H9 (cell line): Measurements from ENCODE around the gene GPR153. TPM values are rescaled to one million over a fixed set of nuclear protein-coding genes. Genes with fewer than 3 reads are reported as not detected.

Experiments
- DNase-seq: peaks from one replicate; pipeline ENCODE4 v3.0.0-alpha.2; 2017
- H2AFZ ChIP-seq: one replicate; pipeline ENCODE4 v1.6.1; 2013; ENCODE audit warnings: mild to moderate bottlenecking, low read length, control low read depth, moderate library complexity
- H2AK5ac ChIP-seq: 2 replicates; pipeline ENCODE4 v1.6.1; 2013; ENCODE audit warnings: low read length, control low read depth, mixed read lengths; ENCODE audit not compliant: insufficient read length
- H2BK120ac ChIP-seq: one replicate; pipeline ENCODE4 v1.6.1; 2013; ENCODE audit warnings: low read depth, mild to moderate bottlenecking, low read length, control low read depth, inconsistent platforms; ENCODE audit not compliant: poor library complexity, severe bottlenecking
- H2BK12ac ChIP-seq: 2 replicates; pipeline ENCODE4 v1.6.1; 2013; ENCODE audit warnings: low read length, control low read depth, mixed read lengths, low read depth; ENCODE audit not compliant: insufficient read length
- H2BK15ac ChIP-seq: 2 replicates; pipeline ENCODE4 v1.6.1; 2013; ENCODE audit warnings: low read depth, low read length, control low read depth
- H2BK20ac ChIP-seq: one replicate; pipeline ENCODE4 v1.6.1; 2013; ENCODE audit warnings: low read depth, mild to moderate bottlenecking, low read length, control low read depth, inconsistent platforms; ENCODE audit not compliant: poor library complexity, severe bottlenecking
- H2BK5ac ChIP-seq: 2 replicates; pipeline ENCODE4 v1.6.1; 2013; ENCODE audit warnings: low read length, control low read depth, mixed read lengths; ENCODE audit not compliant: insufficient read length
- H3K14ac ChIP-seq: 2 replicates; pipeline ENCODE4 v1.6.1; 2013; ENCODE audit warnings: low read length, control low read depth; ENCODE audit not compliant: insufficient read depth
- H3K18ac ChIP-seq: 2 replicates; pipeline ENCODE4 v1.6.1; 2013; ENCODE audit warnings: low read depth, mild to moderate bottlenecking, mixed read lengths, low read length, control low read depth; ENCODE audit not compliant: insufficient read length
- H3K23ac ChIP-seq: 2 replicates; pipeline ENCODE4 v1.6.1; 2013; ENCODE audit warnings: low read length, control low read depth, mixed read lengths, low read depth; ENCODE audit not compliant: insufficient read length
- H3K23me2 ChIP-seq: 2 replicates; pipeline ENCODE4 v1.6.1; 2013; ENCODE audit warnings: low read depth, mild to moderate bottlenecking, mixed read lengths, low read length, control low read depth; ENCODE audit not compliant: insufficient read length, poor library complexity, severe bottlenecking
- H3K27ac ChIP-seq: 2 replicates; pipeline ENCODE4 v1.5.1; 2013; ENCODE audit warnings: low read length, control low read depth, mixed read lengths, low read depth; ENCODE audit not compliant: insufficient read length
- H3K27me3 ChIP-seq: 2 replicates; pipeline ENCODE4 v1.6.1; 2013; ENCODE audit warnings: low read length, control low read depth, inconsistent platforms; ENCODE audit not compliant: insufficient read depth
- H3K4ac ChIP-seq: 2 replicates; pipeline ENCODE4 v1.6.1; 2013; ENCODE audit warnings: low read depth, mild to moderate bottlenecking, control low read depth, inconsistent platforms, low read length, moderate library complexity
- H3K4me1 ChIP-seq: 2 replicates; pipeline ENCODE4 v1.6.1; 2013; ENCODE audit warnings: low read length, control low read depth, inconsistent platforms; ENCODE audit not compliant: insufficient read depth
- H3K4me2 ChIP-seq: 2 replicates; pipeline ENCODE4 v1.6.1; 2013; ENCODE audit warnings: low read length, control low read depth, mixed read lengths; ENCODE audit not compliant: insufficient read length, insufficient read depth
- H3K56ac ChIP-seq: 2 replicates; pipeline ENCODE4 v1.6.1; 2013; ENCODE audit warnings: low read depth, mild to moderate bottlenecking, mixed read lengths, low read length, control low read depth; ENCODE audit not compliant: insufficient read length
- H3K79me1 ChIP-seq: 2 replicates; pipeline ENCODE4 v1.6.1; 2013; ENCODE audit warnings: low read depth, mild to moderate bottlenecking, moderate library complexity, low read length, control low read depth, inconsistent platforms; ENCODE audit not compliant: insufficient read depth, poor library complexity, severe bottlenecking
- H3K79me2 ChIP-seq: 2 replicates; pipeline ENCODE4 v1.6.1; 2013; ENCODE audit warnings: low read length, control low read depth, inconsistent platforms; ENCODE audit not compliant: insufficient read depth
- H3K9ac ChIP-seq: 2 replicates; pipeline ENCODE4 v1.6.1; 2013; ENCODE audit warnings: low read length, control low read depth, mixed read lengths; ENCODE audit not compliant: insufficient read length; ENCODE audit errors: extremely low read depth
- H3K9me3 ChIP-seq: one replicate; pipeline ENCODE4 v1.6.1; 2013; ENCODE audit warnings: low read depth, low read length, inconsistent platforms; ENCODE audit not compliant: control insufficient read depth
- H3T11ph ChIP-seq: one replicate; pipeline ENCODE4 v1.6.1; 2013; ENCODE audit warnings: mild to moderate bottlenecking, low read length, control low read depth, inconsistent platforms
- H4K20me1 ChIP-seq: one replicate; pipeline ENCODE4 v1.6.1; 2013; ENCODE audit not compliant: control insufficient read depth, insufficient read length, insufficient read depth
- H4K5ac ChIP-seq: 2 replicates; pipeline ENCODE4 v1.6.1; 2013; ENCODE audit warnings: low read depth, mild to moderate bottlenecking, mixed read lengths, low read length, control low read depth; ENCODE audit not compliant: insufficient read length
- H4K8ac ChIP-seq: replicated peaks from 2 replicates; pipeline ENCODE4 v1.6.1; 2013; ENCODE audit warnings: low read length, control low read depth, mixed read lengths, low read depth; ENCODE audit not compliant: insufficient read length
- H4K91ac ChIP-seq: 2 replicates; pipeline ENCODE4 v1.6.1; 2013; ENCODE audit warnings: low read depth, mild to moderate bottlenecking, moderate library complexity, mixed read lengths, low read length, control low read depth; ENCODE audit not compliant: insufficient read length
- H3K27ac Mint-ChIP-seq, 3 experiments: 2 replicates in 2 of 3; 3 replicates in 1 of 3; pipeline ENCODE4 v1.8.0; 2020 to 2021; ENCODE audit warnings: mixed read lengths in 3 of 3, mild to moderate bottlenecking in 1 of 3, moderate library complexity in 1 of 3
- H3K27me3 Mint-ChIP-seq: 2 replicates; pipeline ENCODE4 v1.8.0; 2021; ENCODE audit warnings: low read depth, mild to moderate bottlenecking, moderate library complexity, mixed read lengths
- H3K36me3 Mint-ChIP-seq, 3 experiments: 2 replicates in 2 of 3; 3 replicates in 1 of 3; pipeline ENCODE4 v1.8.0; 2020 to 2021; ENCODE audit warnings: low read depth in 3 of 3, mixed read lengths in 3 of 3; ENCODE audit not compliant: insufficient read depth in 1 of 3
- H3K4me1 Mint-ChIP-seq, 2 experiments: 2 replicates each; pipeline ENCODE4 v1.8.0; 2020; ENCODE audit warnings: mixed read lengths in 2 of 2
- H3K4me3 Mint-ChIP-seq, 2 experiments: 2 replicates in 1 of 2; 3 replicates in 1 of 2; pipeline ENCODE4 v1.8.0; 2020 to 2021; ENCODE audit warnings: mild to moderate bottlenecking in 2 of 2, mixed read lengths in 2 of 2, moderate library complexity in 1 of 2
- H3K9me3 Mint-ChIP-seq, 2 experiments: 2 replicates in 1 of 2; 3 replicates in 1 of 2; pipeline ENCODE4 v1.8.0; 2020; ENCODE audit warnings: mild to moderate bottlenecking in 2 of 2, mixed read lengths in 2 of 2, moderate library complexity in 1 of 2
- CTCF ChIP-seq: fragments of 200-600 bp; sonication (generic); conservative IDR thresholded peaks from 3 replicates; pipeline ENCODE4 v1.8.0; 2021; ENCODE audit warnings: antibody characterized with exemption, mild to moderate bottlenecking
- WGBS: extraction: QIAGEN DNeasy Blood & Tissue Kit; methylation state at CpG from one replicate; pipeline ENCODE4 v1.1.7; 2013; ENCODE audit warnings: missing lambda C conversion rate, low lambda C conversion rate, mixed read lengths; ENCODE audit not compliant: insufficient read length; ENCODE audit errors: extremely low coverage; 5-methylcytosine and 5-hydroxymethylcytosine counted together
- total RNA-seq: library from RNA; stranded (reverse); gene quantifications from 2 replicates; pipeline ENCODE4 v1.2.1, GENCODE V29; 2021

GPR153 gene
- total RNA-seq, 1 experiment from 2014 or later, result 8.9 TPM

- H2BK5ac ChIP-seq, result no peak overlapping the region
- no CpG with 5 or more reads among the region's 10 CpGs for WGBS
- H3K4me1 Mint-ChIP-seq, result no peaks in the 10 kb centered on the region
- H3K27me3 ChIP-seq, result no peaks in the 10 kb centered on the region
- no peak overlapping the region for H2AK5ac ChIP-seq
- no peak overlapping the region for H4K8ac ChIP-seq
- TF ChIP-seq CTCF, result no peak
- H3K4me1 ChIP-seq, result no peaks in the 10 kb centered on the region
- H2BK12ac ChIP-seq, result no peak overlapping the region
- H3K27ac ChIP-seq, result no peak overlapping the region
- H3K4me2 ChIP-seq, result no peak overlapping the region
- no peak overlapping the region for H2AFZ ChIP-seq
- H3K14ac ChIP-seq, result no peak overlapping the region
- no peak overlapping the region for H2BK20ac ChIP-seq
- DNase-seq, result no peak
- no peak overlapping the region for H4K91ac ChIP-seq
- no peaks in the 10 kb centered on the region for H4K20me1 ChIP-seq
- no peaks in the 10 kb centered on the region for H3K79me2 ChIP-seq
- no peaks in the 10 kb centered on the region for H3K27me3 Mint-ChIP-seq
- H3K56ac ChIP-seq, result no peak overlapping the region
- H3T11ph ChIP-seq, result no peak overlapping the region
- H3K27ac Mint-ChIP-seq, result no peak overlapping the region; a peak in 1 of 7 replicates
- no peak overlapping the region for H3K4ac ChIP-seq
- H3K23me2 ChIP-seq, result no peaks in the 10 kb centered on the region
- no peak overlapping the region for H4K5ac ChIP-seq
- H3K23ac ChIP-seq, result no peak overlapping the region
- no peak overlapping the region for H2BK15ac ChIP-seq
- no peak overlapping the region for H3K4me3 Mint-ChIP-seq
- H2BK120ac ChIP-seq, result no peak overlapping the region
- H3K9ac ChIP-seq, result no peak overlapping the region
- H3K9me3 Mint-ChIP-seq, result no peaks in the 10 kb centered on the region
- H3K36me3 Mint-ChIP-seq, result peaks cover 0 to 8% (median 7%) of the 10 kb centered on the region in 3 experiments; a peak in 3 of 7 replicates
- H3K18ac ChIP-seq, result no peak overlapping the region
- H3K9me3 ChIP-seq, result no peaks in the 10 kb centered on the region
- no peaks in the 10 kb centered on the region for H3K79me1 ChIP-seq
These were observed 26.6 kb upstream of the GPR153 start for GRCh38 chr1:6287431-6287886.
